Measurements from ENCODE around the gene ZNF827.

ZNF827 gene

DNA sequence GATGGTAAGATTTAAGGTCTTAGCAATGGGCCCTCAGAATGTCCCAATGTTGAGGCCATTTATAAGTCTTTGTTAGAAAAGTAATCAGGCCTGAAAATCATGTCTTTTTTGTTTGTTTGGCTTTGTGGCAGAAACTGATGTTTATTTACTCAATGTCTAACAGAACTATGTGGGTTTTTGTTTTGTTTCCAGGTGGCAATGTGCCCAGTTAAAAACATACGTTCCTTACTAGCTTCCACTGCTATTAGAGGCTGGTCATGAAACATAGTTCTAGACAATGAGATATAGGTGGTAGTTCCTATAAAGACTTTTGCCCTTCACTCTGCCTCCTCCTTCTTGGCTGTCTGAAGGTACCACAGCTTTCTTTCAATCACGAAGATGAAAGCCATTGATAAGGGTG lies 149.9 kb downstream of the ZNF827 start:
- Histone ChIP-seq H3K4me3 (no peak overlapping the region), H3K36me3 (peaks cover 0 to 53% (median 25%) of the 10 kb centered on the region in 11 experiments; a peak in 16 of 22 replicates), H4K20me1 (no peaks in the 10 kb centered on the region), H3K27ac (no peak overlapping the region), H3K4me2 (no peak overlapping the region), H3K4me1 (no peaks in the 10 kb centered on the region; a peak in 1 of 20 replicates), H3K9ac (no peak overlapping the region), H3K27me3 (no peaks in the 10 kb centered on the region), H3K9me3 (replicated peaks in 1 of 11) (peaks cover 5 to 16% (median 7%) of the 10 kb centered on the region in 11 experiments; a peak in 21 of 22 replicates)
- no peak for TF ChIP-seq Cebpa-rat (IDR thresholded peaks at IDR 0.05)

DNA sequence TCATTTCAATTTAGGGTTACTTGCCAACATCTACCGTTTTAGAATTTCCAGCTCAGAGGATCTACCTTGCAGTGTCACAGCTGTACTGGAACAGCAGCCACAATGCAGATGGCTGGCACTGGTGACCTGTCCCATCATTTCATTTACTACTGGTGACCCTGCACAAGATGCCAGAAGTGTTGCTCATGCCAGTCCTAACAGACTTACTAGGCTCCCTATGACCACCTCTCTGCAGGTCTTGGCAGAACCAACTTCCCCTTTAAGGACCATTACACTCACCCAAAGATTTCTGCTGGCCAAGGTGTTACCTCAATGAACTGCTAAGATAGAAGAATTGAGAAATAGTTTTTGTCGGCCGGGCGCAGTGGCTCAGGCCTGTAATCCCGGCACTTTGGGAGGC lies 151.8 kb downstream of the ZNF827 start:
- H3K9me3 ChIP-seq (replicated peaks in 1 of 11), result peaks cover 8 to 20% (median 12%) of the 10 kb centered on the region in 11 experiments; a peak in 21 of 22 replicates
- no peak for TF ChIP-seq Cebpa-rat (IDR thresholded peaks at IDR 0.05)
- H3K27me3 ChIP-seq, result no peaks in the 10 kb centered on the region
- no peaks in the 10 kb centered on the region for H4K20me1 ChIP-seq
- no peak overlapping the region for H3K27ac ChIP-seq
- H3K36me3 ChIP-seq, result peaks cover 0 to 62% (median 25%) of the 10 kb centered on the region in 11 experiments; a peak in 16 of 22 replicates
- no peak overlapping the region for H3K4me2 ChIP-seq
- H3K4me1 ChIP-seq, result peaks cover 0 to 13% (median 7%) of the 10 kb centered on the region in 10 experiments; a peak in 8 of 20 replicates
- H3K4me3 ChIP-seq, result no peak overlapping the region
- H3K9ac ChIP-seq, result no peak overlapping the region

DNA sequence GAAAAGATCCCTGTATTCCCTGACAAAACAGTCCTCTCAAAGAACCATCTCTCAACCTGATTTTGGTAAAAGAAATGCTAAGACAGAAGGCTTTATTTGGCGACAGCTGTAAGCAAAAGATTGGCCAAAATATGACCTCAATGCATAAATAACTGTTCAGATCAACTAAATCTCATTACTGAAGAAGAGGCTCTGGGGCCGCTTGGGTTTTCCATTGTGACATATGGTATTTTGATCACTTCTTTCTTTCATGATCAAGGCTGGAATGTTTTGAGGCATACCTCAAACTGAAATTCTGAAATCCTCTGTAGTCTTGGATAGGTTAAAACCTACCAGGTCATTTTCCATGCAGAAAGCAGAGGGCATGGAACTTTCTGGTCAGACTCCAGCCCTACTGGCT lies 152.4 kb downstream of the ZNF827 start:
- Histone ChIP-seq H3K27ac (no peak overlapping the region), H3K4me3 (no peak overlapping the region), H3K27me3 (no peaks in the 10 kb centered on the region), H3K4me1 (peaks cover 0 to 13% (median 7%) of the 10 kb centered on the region in 10 experiments; a peak in 9 of 20 replicates), H3K36me3 (peaks cover 0 to 67% (median 25%) of the 10 kb centered on the region in 11 experiments; a peak in 15 of 22 replicates), H3K9me3 (replicated peaks in 1 of 11) (peaks cover 8 to 20% (median 12%) of the 10 kb centered on the region in 11 experiments; a peak in 21 of 22 replicates), H3K9ac (no peak overlapping the region), H3K4me2 (no peak overlapping the region), H4K20me1 (no peaks in the 10 kb centered on the region)
- TF ChIP-seq Cebpa-rat (IDR thresholded peaks at IDR 0.05), result no peak

DNA sequence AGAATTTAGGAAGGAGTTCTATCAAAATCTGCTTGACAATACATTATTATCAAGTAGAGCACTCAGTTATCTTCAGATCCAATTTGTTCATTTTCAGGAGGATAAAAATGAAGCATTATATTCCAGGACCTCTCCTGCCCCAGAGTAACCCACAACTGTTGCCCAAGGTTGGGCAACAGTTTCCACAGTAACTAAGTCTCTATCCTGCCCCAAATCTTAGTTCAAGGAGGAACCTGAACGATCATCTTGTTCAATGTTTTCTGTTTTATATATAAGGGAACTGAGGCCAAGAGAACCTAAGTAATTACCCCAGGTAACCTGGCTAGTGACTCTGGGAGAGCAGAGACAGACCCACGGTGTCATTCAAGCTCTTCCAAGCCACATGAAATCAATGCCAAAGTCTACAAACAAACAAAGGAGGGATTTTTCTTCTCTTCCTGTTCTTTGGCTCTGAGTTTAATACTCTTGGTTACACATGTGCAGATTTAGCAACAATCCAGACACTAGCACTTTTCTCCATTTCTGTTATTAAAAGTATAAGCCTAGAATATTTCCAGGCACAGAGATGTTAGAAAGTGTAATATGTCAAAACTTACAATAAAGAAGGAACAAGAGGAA lies 153.1 kb downstream of the ZNF827 start:
- Histone ChIP-seq H3K4me2 (no peak overlapping the region), H3K9me3 (replicated peaks in 1 of 11) (peaks cover 8 to 20% (median 12%) of the 10 kb centered on the region in 11 experiments; a peak in 21 of 22 replicates), H3K27me3 (no peaks in the 10 kb centered on the region), H3K4me3 (no peak overlapping the region), H3K27ac (no peak overlapping the region), H3K36me3 (peaks cover 0 to 68% (median 25%) of the 10 kb centered on the region in 11 experiments; a peak in 15 of 22 replicates), H4K20me1 (no peaks in the 10 kb centered on the region), H3K4me1 (peaks cover 0 to 13% (median 8%) of the 10 kb centered on the region in 10 experiments; a peak in 9 of 20 replicates), H3K9ac (no peak overlapping the region)
- no peak for TF ChIP-seq Cebpa-rat (IDR thresholded peaks at IDR 0.05)

DNA sequence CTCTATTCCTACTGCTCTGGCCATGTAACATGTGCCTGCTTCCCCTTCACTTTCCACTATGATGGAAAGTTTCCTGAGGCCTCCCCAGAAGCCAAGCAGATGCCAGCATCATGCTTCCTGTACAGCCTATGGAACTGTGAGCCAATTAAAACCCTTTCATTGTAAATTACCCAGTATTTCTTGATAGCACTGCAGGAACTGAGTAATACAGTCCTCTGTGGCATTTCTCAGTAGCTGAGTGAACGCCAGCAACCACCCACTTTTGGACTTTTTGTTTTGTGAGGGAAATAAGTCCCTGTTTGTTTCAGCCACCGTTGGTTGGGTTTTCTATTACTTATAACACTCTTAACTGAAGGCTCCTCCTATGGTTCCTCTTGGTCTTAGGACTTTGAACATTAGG lies 154.6 kb downstream of the ZNF827 start:
- Histone ChIP-seq H3K4me3 (no peak overlapping the region), H4K20me1 (no peaks in the 10 kb centered on the region), H3K27me3 (no peaks in the 10 kb centered on the region), H3K36me3 (peaks cover 0 to 79% (median 36%) of the 10 kb centered on the region in 11 experiments; a peak in 20 of 22 replicates), H3K27ac (no peak overlapping the region), H3K9me3 (replicated peaks in 1 of 11) (peaks cover 8 to 20% (median 12%) of the 10 kb centered on the region in 11 experiments; a peak in 21 of 22 replicates), H3K4me2 (no peak overlapping the region), H3K4me1 (peaks cover 0 to 13% (median 8%) of the 10 kb centered on the region in 10 experiments; a peak in 9 of 20 replicates), H3K9ac (no peak overlapping the region)
- TF ChIP-seq Cebpa-rat (IDR thresholded peaks at IDR 0.05), result no peak

DNA sequence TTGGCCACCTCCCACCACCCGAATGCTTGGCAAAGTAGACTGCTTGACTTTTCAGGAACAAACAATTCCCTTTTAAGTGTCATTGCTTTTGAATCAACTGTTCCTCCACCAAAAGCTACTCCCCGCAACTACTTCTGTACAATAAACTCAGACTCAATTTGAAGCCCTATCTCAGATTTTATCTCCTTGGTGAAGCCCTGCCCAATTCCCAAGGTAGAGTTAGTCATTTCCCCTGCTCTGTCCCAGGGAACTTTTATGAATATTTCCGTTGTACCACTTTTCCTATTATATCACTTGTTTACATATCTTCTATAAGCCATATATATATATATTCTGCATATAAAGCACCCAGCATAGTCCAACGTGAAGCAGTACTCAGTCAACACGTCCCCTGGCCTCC lies 155.9 kb downstream of the ZNF827 start:
- Histone ChIP-seq H3K9ac (no peak overlapping the region), H3K36me3 (peaks cover 3 to 81% (median 44%) of the 10 kb centered on the region in 11 experiments; a peak in 20 of 22 replicates), H3K4me3 (no peak overlapping the region), H3K4me2 (peak overlapping the region in 5 of 11 experiments; percentile 5 to 29 (median 18); a peak in 3 of 22 replicates), H3K27ac (no peak overlapping the region), H3K9me3 (replicated peaks in 1 of 11) (peaks cover 8 to 20% (median 12%) of the 10 kb centered on the region in 11 experiments; a peak in 21 of 22 replicates), H4K20me1 (no peaks in the 10 kb centered on the region), H3K4me1 (peaks cover 0 to 13% (median 8%) of the 10 kb centered on the region in 10 experiments; a peak in 9 of 20 replicates), H3K27me3 (no peaks in the 10 kb centered on the region)
- TF ChIP-seq Cebpa-rat (IDR thresholded peaks at IDR 0.05), result no peak

DNA sequence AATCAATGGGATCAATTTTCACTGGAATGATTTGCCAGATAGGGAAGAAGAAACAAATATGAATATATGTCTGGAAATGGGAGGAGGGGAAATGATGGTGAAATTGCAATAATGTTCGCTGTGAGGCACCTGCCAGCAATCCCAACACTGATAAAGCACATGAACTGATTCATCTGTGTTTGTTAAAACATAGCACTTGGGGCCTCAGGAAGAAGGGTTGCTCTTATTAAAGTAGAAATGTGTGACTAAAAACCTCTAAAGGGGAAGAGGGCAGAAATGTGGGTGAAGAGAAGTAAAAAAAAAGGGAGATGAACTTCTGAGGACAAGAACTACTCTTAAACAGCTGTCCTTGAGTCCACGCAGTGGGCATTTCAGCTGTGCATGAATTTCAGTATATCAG lies 157.3 kb downstream of the ZNF827 start:
- no peak for TF ChIP-seq Cebpa-rat (IDR thresholded peaks at IDR 0.05)
- H3K9me3 ChIP-seq (replicated peaks in 1 of 11), result peaks cover 8 to 20% (median 12%) of the 10 kb centered on the region in 11 experiments; a peak in 21 of 22 replicates
- no peaks in the 10 kb centered on the region for H4K20me1 ChIP-seq
- no peak overlapping the region for H3K4me2 ChIP-seq
- no peak overlapping the region for H3K9ac ChIP-seq
- peaks cover 3 to 79% (median 42%) of the 10 kb centered on the region in 11 experiments; a peak in 20 of 22 replicates for H3K36me3 ChIP-seq
- H3K4me1 ChIP-seq, result peaks cover 0 to 13% (median 8%) of the 10 kb centered on the region in 10 experiments; a peak in 9 of 20 replicates
- H3K4me3 ChIP-seq, result no peak overlapping the region
- no peak overlapping the region for H3K27ac ChIP-seq
- no peaks in the 10 kb centered on the region for H3K27me3 ChIP-seq

DNA sequence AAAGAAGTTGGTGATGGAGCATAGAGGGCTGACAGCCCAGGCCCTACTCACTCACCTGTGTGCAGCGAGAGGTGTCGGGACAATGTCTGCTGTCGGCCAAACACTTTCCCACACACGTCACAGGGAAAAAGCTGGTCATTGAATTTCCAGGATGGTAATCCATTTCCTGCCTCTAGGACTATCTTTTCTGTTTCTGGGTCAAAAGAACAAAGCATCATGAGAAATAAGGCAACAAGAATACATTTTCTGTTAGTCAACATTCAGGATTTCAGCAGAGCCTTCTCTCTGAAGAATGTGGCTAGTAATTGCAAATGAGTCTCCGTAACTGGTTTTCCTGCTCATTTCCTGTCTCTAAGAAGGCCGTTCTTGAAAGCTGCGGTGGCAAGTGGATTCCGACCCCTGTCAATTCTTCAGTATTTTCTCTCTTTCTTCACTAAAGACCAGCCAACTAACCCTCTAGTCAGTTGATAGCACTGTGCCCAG lies 159.3 kb downstream of the ZNF827 start:
- no peak for TF ChIP-seq Cebpa-rat (IDR thresholded peaks at IDR 0.05)
- Histone ChIP-seq H3K27me3 (no peaks in the 10 kb centered on the region), H3K36me3 (peaks cover 18 to 82% (median 61%) of the 10 kb centered on the region in 11 experiments), H3K4me1 (peaks cover 0 to 13% (median 8%) of the 10 kb centered on the region in 10 experiments; a peak in 9 of 20 replicates), H3K27ac (no peak overlapping the region), H3K9me3 (replicated peaks in 1 of 11) (peaks cover 8 to 11% (median 10%) of the 10 kb centered on the region in 11 experiments; a peak in 21 of 22 replicates), H3K4me3 (no peak overlapping the region), H4K20me1 (no peaks in the 10 kb centered on the region), H3K9ac (no peak overlapping the region), H3K4me2 (no peak overlapping the region)

DNA sequence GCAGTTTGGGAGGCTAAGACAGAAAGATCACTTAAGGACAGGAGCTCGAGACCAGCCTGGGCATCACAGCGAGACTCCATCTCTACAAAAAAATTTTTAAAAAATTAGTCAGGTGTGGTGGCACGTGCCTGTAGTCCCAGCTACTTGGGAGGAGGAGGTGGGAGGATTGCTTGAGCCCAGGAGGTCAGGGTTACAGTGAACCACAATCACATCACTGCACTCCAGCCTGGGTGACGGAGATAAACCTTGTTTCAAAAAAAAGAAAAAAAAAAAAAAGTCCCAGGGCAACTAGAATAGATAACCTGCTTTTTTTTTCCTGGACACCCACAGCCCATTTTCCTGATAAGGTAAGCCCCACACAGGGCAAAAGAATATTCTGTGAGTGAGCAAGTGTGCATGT lies 162.4 kb downstream of the ZNF827 start:
- H3K4me3 ChIP-seq, result no peak overlapping the region
- H3K36me3 ChIP-seq, result peaks cover 35 to 88% (median 79%) of the 10 kb centered on the region in 11 experiments
- H4K20me1 ChIP-seq, result no peaks in the 10 kb centered on the region
- no peak overlapping the region for H3K9ac ChIP-seq
- H3K27ac ChIP-seq, result no peak overlapping the region
- no peak overlapping the region for H3K4me2 ChIP-seq
- no peaks in the 10 kb centered on the region for H3K9me3 ChIP-seq (replicated peaks in 1 of 11)
- no peak for TF ChIP-seq Cebpa-rat (IDR thresholded peaks at IDR 0.05)
- H3K4me1 ChIP-seq, result peaks cover 0 to 3% (median 0%) of the 10 kb centered on the region in 10 experiments; a peak in 2 of 20 replicates
- no peaks in the 10 kb centered on the region for H3K27me3 ChIP-seq
